ENCODE results near the gene INS. TPM values are rescaled to one million over a fixed set of nuclear protein-coding genes. Genes with fewer than 3 reads are reported as not detected.

The INS gene
- total and polyA plus RNA-seq, 2 of the 4 experiments (the other 2 are of a cell fraction) = not detected

DNA sequence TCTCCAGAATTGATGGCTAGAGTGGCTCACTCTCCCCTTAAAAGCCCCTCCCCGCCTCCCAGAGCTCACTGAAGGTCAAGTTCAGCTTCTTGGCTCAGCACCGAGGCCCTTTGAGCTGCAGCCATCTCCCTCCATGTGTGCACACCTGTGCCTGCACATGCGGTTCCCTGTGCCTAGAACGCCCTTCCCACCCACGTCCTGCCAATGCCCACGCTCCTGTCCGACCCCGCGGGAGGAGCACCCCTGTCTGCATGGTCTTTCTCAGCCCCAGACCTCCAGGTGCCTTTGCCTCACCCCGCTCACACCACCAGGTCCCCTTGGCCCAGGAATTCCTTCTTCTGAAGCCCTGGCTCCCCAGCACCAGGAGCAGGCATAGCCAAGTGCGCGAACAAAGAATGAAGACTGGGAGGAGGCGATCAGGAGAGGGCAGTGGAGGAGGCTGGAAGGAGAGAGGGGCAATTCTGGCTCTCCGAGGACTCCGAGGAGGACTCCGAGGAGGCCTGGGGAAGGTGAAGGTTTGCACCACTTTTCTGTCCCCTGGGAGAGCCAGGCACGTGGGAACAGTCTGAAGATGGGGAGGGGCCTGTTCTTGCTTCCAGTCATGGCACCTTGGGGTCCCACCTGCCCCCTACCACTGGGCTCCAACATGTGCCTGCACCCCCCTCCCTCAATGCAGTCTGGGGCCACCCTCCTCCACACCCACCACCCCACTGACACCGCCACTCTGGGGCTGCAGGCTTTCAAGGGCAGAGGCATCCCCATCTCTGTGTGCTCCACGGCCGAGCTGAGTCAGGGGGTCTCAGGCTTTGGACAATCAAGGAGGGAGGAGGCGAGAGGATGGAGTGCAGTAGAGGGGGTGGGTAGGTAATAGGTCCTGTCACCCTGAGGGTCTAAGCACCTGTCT is 39.5 kb downstream of the INS start:
- Histone ChIP-seq H2BK15ac (ENCODE audit: low read depth, low read length) (no peak overlapping the region; the same call in 2 of the 3 replicates), H3K4me1 (ENCODE audit: control insufficient read depth, insufficient read depth, low read length) (peaks cover 11% of the 10 kb centered on the region), H3K9me3 (ENCODE audit: control insufficient read depth, insufficient read depth, low read length) (peaks cover 5% of the 10 kb centered on the region), H2BK20ac (ENCODE audit: low read depth, low read length) (peak overlapping the region; percentile 5; the same call in 1 of the 2 replicates), H2BK5ac (ENCODE audit: low read depth, low read length, poor library complexity, severe bottlenecking) (no peak overlapping the region), H4K20me1 (ENCODE audit: insufficient read depth, low read length) (no peaks in the 10 kb centered on the region), H3K4me2 (ENCODE audit: low read depth, low read length) (no peak overlapping the region), H3K27me3 (ENCODE audit: control insufficient read depth, insufficient read depth, low read length) (peaks cover 14% of the 10 kb centered on the region), H4K91ac (ENCODE audit: insufficient read depth, low read depth, low read length) (peak overlapping the region; percentile 52), H3K27ac (ENCODE audit: insufficient read depth, low read length) (no peak overlapping the region), H3K9ac (ENCODE audit: low read depth, low read length) (no peak overlapping the region), H3K14ac (replicated peaks; ENCODE audit: low read depth, low read length) (peak overlapping the region; percentile 4; the same call in 1 of the 2 replicates), H4K5ac (ENCODE audit: low read depth, low read length) (no peak overlapping the region; the same call in 1 of the 2 replicates), H2AK5ac (ENCODE audit: low read depth, low read length) (peak overlapping the region; percentile 46), H3K4me3 (ENCODE audit: insufficient read depth, low read depth, low read length) (no peak overlapping the region), H3K79me1 (ENCODE audit: low read depth in 1 of 2, low read length in 2 of 2) (no peaks in the 10 kb centered on the region), H3K23ac (ENCODE audit: low read depth, low read length) (no peak overlapping the region; the same call in 1 of the 2 replicates), H3K56ac (ENCODE audit: extremely low read depth, insufficient read depth, low read length) (no peak overlapping the region), H4K8ac (ENCODE audit: low read depth in 2 of 2, low read length in 2 of 2) (peak overlapping the region in 1 of 2 experiments; percentile 53; a peak in 2 of 4 replicates), H3K4ac (ENCODE audit: low read depth, low read length) (peak overlapping the region; percentile 80), H2BK120ac (ENCODE audit: low read depth, low read length) (peak overlapping the region; percentile 86), H3K36me3 (ENCODE audit: control insufficient read depth, insufficient read depth, low read length) (no peaks in the 10 kb centered on the region), H3K18ac (ENCODE audit: low read depth, low read length) (no peak overlapping the region; the same call in 1 of the 2 replicates), H3K9me1 (ENCODE audit: insufficient read depth, low read length) (no peaks in the 10 kb centered on the region), H2AK9ac (replicated peaks; ENCODE audit: low read depth, low read length, poor library complexity) (peak overlapping the region; percentile 52), H2AFZ (replicated peaks; ENCODE audit: low read length, poor library complexity) (peak overlapping the region; percentile 63)
- WGBS, 2 experiments (ENCODE audit: extremely low coverage in 2 of 2, insufficient read length in 1 of 2) = 43% methylated on average over 1 of the region's 21 CpGs; no CpG with 5 or more reads in 1 of the 2 experiments
- ChIA-PET POLR2A (ENCODE audit: unreplicated experiment) (no interaction called here), CTCF (interaction anchor here (0.6 kb wide), 1 partner anchor 31 kb away, joined by 3 read pairs; no protein-coding TSS in a partner anchor)
- no peak for TF ChIP-seq MAZ (IDR thresholded peaks at IDR 0.05; ENCODE audit: borderline replicate concordance, low read depth, low read length)
- no peak for TF ChIP-seq RAD21 (IDR thresholded peaks at IDR 0.05; ENCODE audit: low read length)
- no peak for TF ChIP-seq NFE2L2 (IDR thresholded peaks at IDR 0.05; ENCODE audit: low read depth, low read length)
- no peak for TF ChIP-seq CHD1 (IDR thresholded peaks at IDR 0.05; ENCODE audit: low read depth, low read length)
- TF ChIP-seq POLR2A (IDR thresholded peaks at IDR 0.05; ENCODE audit: low read depth, low read length) = no peak
- no peak for TF ChIP-seq RCOR1 (IDR thresholded peaks at IDR 0.05; ENCODE audit: insufficient replicate concordance, low read length)
- TF ChIP-seq, protein P1, sequence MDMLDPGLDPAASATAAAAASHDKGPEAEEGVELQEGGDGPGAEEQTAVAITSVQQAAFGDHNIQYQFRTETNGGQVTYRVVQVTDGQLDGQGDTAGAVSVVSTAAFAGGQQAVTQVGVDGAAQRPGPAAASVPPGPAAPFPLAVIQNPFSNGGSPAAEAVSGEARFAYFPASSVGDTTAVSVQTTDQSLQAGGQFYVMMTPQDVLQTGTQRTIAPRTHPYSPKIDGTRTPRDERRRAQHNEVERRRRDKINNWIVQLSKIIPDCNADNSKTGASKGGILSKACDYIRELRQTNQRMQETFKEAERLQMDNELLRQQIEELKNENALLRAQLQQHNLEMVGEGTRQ (IDR thresholded peaks at IDR 0.05; ENCODE audit: low read depth, low read length) = no peak
- TF ChIP-seq MXI1 (IDR thresholded peaks at IDR 0.05; ENCODE audit: borderline replicate concordance, low read depth, low read length) = no peak
- in situ Hi-C loops (cut with MboI; ENCODE audit: low sequenced_read_pairs) (no loop called here), dilution Hi-C loops (cut with HindIII; ENCODE audit: low sequenced_read_pairs, unreplicated experiment) (no loop called here), intact Hi-C loops (cut with micrococcal nuclease) (loop anchor here (2.0 to 5.0 kb wide), 2 partner anchors 25 to 44 kb away; no protein-coding TSS in a partner anchor)
- DNase-seq = no peak
- no TSS peak for BruUV-seq (replicated peaks)
- ATAC-seq (ENCODE audit: low read depth) = no peak

Data from IMR-90 (cell line).